Measurements from ENCODE around the gene TFEB.
A peak's percentile ranks its signal among the peaks of the same experiment; 100 is the strongest.

TFEB gene

GRCh38 chr6:41693281-41694240 lies 41.8 kb downstream of the TFEB start:
- H3K36me3 ChIP-seq (ENCODE audit: control insufficient read depth, insufficient read depth, low read length) = no peaks in the 10 kb centered on the region
- H3K4me3 ChIP-seq (ENCODE audit: low read length) = no peak overlapping the region
- no peak overlapping the region for H3K9ac ChIP-seq (ENCODE audit: low read length)
- H3K4me1 ChIP-seq (ENCODE audit: control insufficient read depth, insufficient read depth, low read length) = peaks cover 22% of the 10 kb centered on the region
- no peaks in the 10 kb centered on the region for H3K9me3 ChIP-seq (ENCODE audit: control insufficient read depth, low read length)
- H3K27me3 ChIP-seq (ENCODE audit: control insufficient read depth, insufficient read depth, low read length) = no peaks in the 10 kb centered on the region

- Histone ChIP-seq H3K27me3 (ENCODE audit: control insufficient read depth, insufficient read depth, low read length) (no peaks in the 10 kb centered on the region), H3K4me3 (ENCODE audit: low read length) (no peak overlapping the region), H3K9me3 (ENCODE audit: control insufficient read depth, low read length) (no peaks in the 10 kb centered on the region), H3K9ac (ENCODE audit: low read length) (no peak overlapping the region), H3K36me3 (ENCODE audit: control insufficient read depth, insufficient read depth, low read length) (no peaks in the 10 kb centered on the region), H3K4me1 (ENCODE audit: control insufficient read depth, insufficient read depth, low read length) (peaks cover 30% of the 10 kb centered on the region)
Measured at GRCh38 chr6:41692730-41693129, 42.7 kb downstream of the TFEB start.

- Histone ChIP-seq H3K9ac (ENCODE audit: low read length) (no peak overlapping the region), H3K4me1 (ENCODE audit: control insufficient read depth, insufficient read depth, low read length) (peaks cover 36% of the 10 kb centered on the region), H3K27me3 (ENCODE audit: control insufficient read depth, insufficient read depth, low read length) (no peaks in the 10 kb centered on the region), H3K9me3 (ENCODE audit: control insufficient read depth, low read length) (no peaks in the 10 kb centered on the region), H3K36me3 (ENCODE audit: control insufficient read depth, insufficient read depth, low read length) (peaks cover 4% of the 10 kb centered on the region), H3K4me3 (ENCODE audit: low read length) (no peak overlapping the region)
Measured at GRCh38 chr6:41692080-41692675, 43.2 kb downstream of the TFEB start.

- Histone ChIP-seq H3K4me1 (ENCODE audit: control insufficient read depth, insufficient read depth, low read length) (peaks cover 40% of the 10 kb centered on the region), H3K4me3 (ENCODE audit: low read length) (no peak overlapping the region), H3K27me3 (ENCODE audit: control insufficient read depth, insufficient read depth, low read length) (no peaks in the 10 kb centered on the region), H3K9ac (ENCODE audit: low read length) (no peak overlapping the region), H3K9me3 (ENCODE audit: control insufficient read depth, low read length) (no peaks in the 10 kb centered on the region), H3K36me3 (ENCODE audit: control insufficient read depth, insufficient read depth, low read length) (peaks cover 8% of the 10 kb centered on the region)
Measured at GRCh38 chr6:41691426-41692079, 43.9 kb downstream of the TFEB start.

- H3K4me3 ChIP-seq (ENCODE audit: low read length) = no peak overlapping the region
- no peak overlapping the region for H3K9ac ChIP-seq (ENCODE audit: low read length)
- peaks cover 40% of the 10 kb centered on the region for H3K4me1 ChIP-seq (ENCODE audit: control insufficient read depth, insufficient read depth, low read length)
- no peaks in the 10 kb centered on the region for H3K9me3 ChIP-seq (ENCODE audit: control insufficient read depth, low read length)
- peaks cover 10% of the 10 kb centered on the region for H3K36me3 ChIP-seq (ENCODE audit: control insufficient read depth, insufficient read depth, low read length)
- H3K27me3 ChIP-seq (ENCODE audit: control insufficient read depth, insufficient read depth, low read length) = no peaks in the 10 kb centered on the region
Measured at GRCh38 chr6:41690541-41691330, 44.7 kb downstream of the TFEB start.

- Histone ChIP-seq H3K27me3 (ENCODE audit: control insufficient read depth, insufficient read depth, low read length) (no peaks in the 10 kb centered on the region), H3K9me3 (ENCODE audit: control insufficient read depth, low read length) (no peaks in the 10 kb centered on the region), H3K4me3 (ENCODE audit: low read length) (no peak overlapping the region), H3K36me3 (ENCODE audit: control insufficient read depth, insufficient read depth, low read length) (peaks cover 15% of the 10 kb centered on the region), H3K4me1 (ENCODE audit: control insufficient read depth, insufficient read depth, low read length) (peaks cover 40% of the 10 kb centered on the region), H3K9ac (ENCODE audit: low read length) (no peak overlapping the region)
Measured at GRCh38 chr6:41689171-41690008, 46.0 kb downstream of the TFEB start.

- H3K4me3 ChIP-seq (ENCODE audit: low read length) = no peak overlapping the region
- no peaks in the 10 kb centered on the region for H3K9me3 ChIP-seq (ENCODE audit: control insufficient read depth, low read length)
- peak overlapping the region; percentile 29 for H3K9ac ChIP-seq (ENCODE audit: low read length)
- peaks cover 15% of the 10 kb centered on the region for H3K36me3 ChIP-seq (ENCODE audit: control insufficient read depth, insufficient read depth, low read length)
- H3K27me3 ChIP-seq (ENCODE audit: control insufficient read depth, insufficient read depth, low read length) = no peaks in the 10 kb centered on the region
- peaks cover 42% of the 10 kb centered on the region for H3K4me1 ChIP-seq (ENCODE audit: control insufficient read depth, insufficient read depth, low read length)
Measured at GRCh38 chr6:41688256-41688965, 47.0 kb downstream of the TFEB start.

GRCh38 chr6:41687501-41688175 lies 47.8 kb downstream of the TFEB start:
- Histone ChIP-seq H3K4me3 (ENCODE audit: low read length) (no peak overlapping the region), H3K36me3 (ENCODE audit: control insufficient read depth, insufficient read depth, low read length) (peaks cover 15% of the 10 kb centered on the region), H3K4me1 (ENCODE audit: control insufficient read depth, insufficient read depth, low read length) (peaks cover 43% of the 10 kb centered on the region), H3K9me3 (ENCODE audit: control insufficient read depth, low read length) (no peaks in the 10 kb centered on the region), H3K9ac (ENCODE audit: low read length) (no peak overlapping the region), H3K27me3 (ENCODE audit: control insufficient read depth, insufficient read depth, low read length) (no peaks in the 10 kb centered on the region)

GRCh38 chr6:41685641-41686380 lies 49.6 kb downstream of the TFEB start:
- peaks cover 15% of the 10 kb centered on the region for H3K36me3 ChIP-seq (ENCODE audit: control insufficient read depth, insufficient read depth, low read length)

More at GRCh38 chr6:41685641-41686380, 49.6 kb downstream of the TFEB start:
- no peaks in the 10 kb centered on the region for H3K9me3 ChIP-seq (ENCODE audit: control insufficient read depth, low read length)
- H3K4me1 ChIP-seq (ENCODE audit: control insufficient read depth, insufficient read depth, low read length) = peaks cover 49% of the 10 kb centered on the region
- no peak overlapping the region for H3K4me3 ChIP-seq (ENCODE audit: low read length)
- H3K27me3 ChIP-seq (ENCODE audit: control insufficient read depth, insufficient read depth, low read length) = no peaks in the 10 kb centered on the region
- no peak overlapping the region for H3K9ac ChIP-seq (ENCODE audit: low read length)

Data from mucosa of stomach (tissue), 1 donor.